Stimulated activated CD4-positive, alpha-beta T cell treated with anti-CD3 and anti-CD28 coated beads, Interleukin-12 subunit alpha, Interleukin-12 subunit beta, amount 100 ng/mL, for 24 hours (primary cell): Measurements from ENCODE around the gene GLCE.
"Not testable (repeated sequence)": the region's sequence is repeated elsewhere in the genome, so short reads cannot be mapped to it uniquely, and the experiment has no call there.

ENCODE experiments used
- DNase-seq, 2 experiments: peaks; one replicate each; pipeline ENCODE4 v3.0.0-alpha.2; 2020; ENCODE audit warnings: low read depth in 2 of 2

Gene GLCE

DNA sequence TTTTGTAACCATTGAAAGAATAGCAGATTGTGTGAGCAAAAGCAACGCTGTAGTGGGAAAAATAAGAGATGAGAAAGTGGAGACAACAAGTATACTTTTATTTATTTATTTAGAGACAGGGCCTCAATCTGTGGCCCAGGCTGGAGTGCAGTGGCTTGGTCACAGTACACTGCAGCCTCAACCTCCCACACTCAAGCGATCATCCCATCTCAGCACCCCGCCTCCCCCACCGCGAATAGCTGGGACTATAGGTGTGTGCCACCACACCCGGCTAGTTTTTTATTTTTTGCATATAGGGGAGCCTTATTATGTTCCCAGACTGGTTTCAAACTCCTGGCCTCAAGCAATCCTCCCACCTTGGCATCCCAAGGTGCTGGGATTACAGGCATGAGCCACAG, 1.6 kb upstream of the GLCE start:
- DNase-seq = no peak

DNA sequence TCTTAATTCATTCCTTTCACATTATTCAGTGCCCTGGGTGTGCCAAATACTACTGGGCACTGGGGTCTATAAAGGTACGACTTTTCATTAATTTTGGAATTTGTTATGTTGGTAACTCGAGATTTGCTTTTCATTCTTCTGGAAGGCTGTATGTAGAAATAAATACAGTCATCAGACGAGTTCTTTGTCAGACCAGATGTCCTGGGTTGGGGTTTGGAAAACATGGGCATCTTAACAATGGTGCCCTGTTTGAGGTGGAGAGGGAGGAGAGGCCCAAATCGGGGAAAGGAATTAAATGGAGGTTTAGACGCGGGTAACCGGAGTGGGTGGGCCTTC, 662 bp upstream of the GLCE start:
- DNase-seq = no peak

DNA sequence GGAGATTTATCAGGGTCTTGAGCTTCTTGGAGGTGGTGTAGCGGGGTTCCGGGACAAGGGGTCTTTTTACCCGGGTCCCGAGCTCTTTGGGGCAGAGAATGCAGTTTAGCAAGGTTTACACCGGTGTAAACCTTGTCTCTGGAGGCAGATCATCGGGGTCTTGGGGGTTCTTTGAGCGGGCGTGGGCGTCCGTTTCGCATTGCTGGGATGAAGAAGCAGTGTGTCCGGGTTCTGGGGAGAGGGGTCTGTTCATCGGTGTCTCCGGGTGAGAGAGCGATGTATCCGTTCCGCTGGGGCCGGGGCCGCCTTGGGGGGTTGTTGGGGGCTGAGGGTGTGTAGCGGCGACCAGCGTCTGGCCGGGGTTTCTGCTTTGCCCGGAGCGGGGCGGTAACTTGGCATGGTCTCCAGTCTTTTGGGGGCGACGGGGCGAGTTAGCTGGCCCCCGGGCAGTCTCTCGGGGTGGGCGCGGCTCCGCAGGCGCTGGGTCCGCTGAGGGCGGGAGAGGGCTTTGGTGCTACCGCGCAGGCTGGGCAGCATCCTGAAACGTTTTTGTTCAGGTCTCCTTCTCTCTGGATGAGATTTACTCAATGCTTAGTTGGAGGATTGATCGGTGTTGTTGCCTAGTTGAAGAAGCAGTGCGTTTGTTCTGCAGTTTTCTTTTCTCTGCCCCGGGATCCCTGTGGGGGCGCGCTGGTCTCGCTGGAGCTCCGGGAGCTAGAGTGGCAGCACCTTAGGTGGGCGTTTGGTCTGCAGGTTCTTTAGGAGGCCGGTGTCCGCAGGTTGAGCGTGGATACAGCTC, 843 bp downstream of the GLCE start:
- peak in 1 of 2 experiments; percentile 13 for DNase-seq

DNA sequence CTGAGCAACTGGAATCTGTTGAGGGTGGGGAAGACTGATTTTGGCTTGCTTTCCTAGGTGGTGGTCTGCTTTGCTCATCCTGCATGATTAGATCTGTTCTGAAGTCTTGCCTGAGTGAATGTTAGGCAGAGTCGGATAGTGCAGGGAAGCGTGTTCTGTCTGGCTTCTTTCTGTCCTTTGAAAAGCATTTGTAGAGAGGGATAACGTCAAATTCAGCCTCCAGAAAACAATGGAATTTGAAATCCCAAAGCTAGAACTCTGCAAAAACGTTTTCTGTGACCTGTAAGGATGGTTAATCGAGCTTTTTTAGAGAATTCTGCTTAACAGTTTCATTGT, 1.4 kb downstream of the GLCE start:
- no peak for DNase-seq

DNA sequence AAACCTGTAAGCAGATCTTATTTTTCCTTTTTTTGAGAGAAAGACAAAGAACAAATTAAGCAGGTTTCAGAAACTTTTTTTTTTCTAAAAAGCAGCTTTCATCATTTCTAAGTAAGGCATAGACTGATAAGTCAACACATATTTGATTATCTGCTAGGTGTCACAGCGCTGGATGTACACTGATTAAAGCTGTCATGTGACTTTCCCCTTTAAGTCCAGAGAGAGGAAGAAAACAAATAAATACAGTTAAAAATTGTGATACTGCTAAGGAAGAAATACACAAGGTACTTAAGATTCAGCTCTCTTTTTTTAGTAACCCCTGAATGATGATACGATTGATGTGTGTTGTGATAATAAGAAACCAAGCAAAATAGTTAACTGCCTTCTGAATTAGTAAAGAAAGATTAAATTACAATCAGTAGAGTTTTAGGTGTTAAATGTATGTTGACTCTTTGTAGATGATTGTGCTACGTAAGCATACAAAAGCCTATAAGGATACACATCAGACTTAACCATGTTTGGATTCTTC, 2.8 kb downstream of the GLCE start:
- DNase-seq = no peak

DNA sequence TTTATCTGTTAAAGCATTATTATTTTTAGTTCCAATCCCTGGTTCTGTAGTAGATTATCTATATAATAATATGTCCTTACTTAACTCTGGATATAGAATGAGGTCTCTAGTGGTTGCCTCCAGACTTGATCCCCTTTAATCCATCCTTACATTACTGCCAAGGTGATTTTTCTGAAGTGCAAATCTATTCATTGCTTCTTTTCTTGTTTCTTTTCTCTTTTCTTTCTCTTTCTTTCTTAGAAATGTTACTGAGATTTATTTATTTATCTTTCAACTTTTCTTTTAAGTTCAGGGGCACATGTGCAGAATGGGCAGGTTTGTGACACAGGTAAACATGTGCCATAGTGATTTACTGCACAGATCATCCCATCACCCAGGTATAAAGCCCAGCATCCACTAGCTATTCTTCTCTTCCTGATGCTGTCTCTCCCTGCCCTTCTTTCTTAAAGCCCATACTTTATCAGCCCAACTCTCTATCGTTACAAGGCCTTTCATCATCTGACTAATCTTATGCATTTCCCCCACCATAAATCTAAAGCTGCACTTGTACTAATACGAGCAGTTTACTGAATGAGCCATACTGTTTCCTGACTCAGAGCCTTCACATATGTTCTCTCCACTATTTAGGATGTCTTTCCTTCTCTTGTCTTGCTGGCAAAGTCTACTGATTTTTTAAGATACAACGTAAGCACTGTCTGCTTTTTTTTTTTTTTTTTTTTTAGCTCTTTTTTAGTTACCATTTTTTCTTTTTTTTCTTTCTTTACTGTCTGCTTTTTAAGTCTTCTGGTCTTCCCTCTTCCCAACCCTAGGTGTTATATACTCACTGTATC, 4.6 kb downstream of the GLCE start:
- DNase-seq = no peak

DNA sequence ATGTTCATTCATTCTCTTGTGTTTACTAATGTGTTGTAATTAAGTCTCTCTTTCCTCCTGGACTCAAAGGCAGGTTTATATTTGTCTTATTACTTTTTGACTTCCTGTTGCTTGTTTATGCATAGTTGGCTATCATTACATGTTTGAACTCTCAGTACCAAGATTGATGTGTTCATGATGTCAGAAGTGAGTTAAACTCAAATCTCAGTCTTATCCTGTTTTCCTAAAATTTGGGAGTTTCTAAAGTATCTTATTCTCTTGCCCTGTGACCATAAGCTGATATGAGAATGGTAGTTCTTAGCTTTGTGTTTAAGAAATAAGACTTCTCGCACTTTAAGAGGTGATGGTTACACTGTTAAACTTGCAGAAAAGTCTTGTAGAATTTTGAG, 5.2 kb downstream of the GLCE start:
- DNase-seq = no peak

DNA sequence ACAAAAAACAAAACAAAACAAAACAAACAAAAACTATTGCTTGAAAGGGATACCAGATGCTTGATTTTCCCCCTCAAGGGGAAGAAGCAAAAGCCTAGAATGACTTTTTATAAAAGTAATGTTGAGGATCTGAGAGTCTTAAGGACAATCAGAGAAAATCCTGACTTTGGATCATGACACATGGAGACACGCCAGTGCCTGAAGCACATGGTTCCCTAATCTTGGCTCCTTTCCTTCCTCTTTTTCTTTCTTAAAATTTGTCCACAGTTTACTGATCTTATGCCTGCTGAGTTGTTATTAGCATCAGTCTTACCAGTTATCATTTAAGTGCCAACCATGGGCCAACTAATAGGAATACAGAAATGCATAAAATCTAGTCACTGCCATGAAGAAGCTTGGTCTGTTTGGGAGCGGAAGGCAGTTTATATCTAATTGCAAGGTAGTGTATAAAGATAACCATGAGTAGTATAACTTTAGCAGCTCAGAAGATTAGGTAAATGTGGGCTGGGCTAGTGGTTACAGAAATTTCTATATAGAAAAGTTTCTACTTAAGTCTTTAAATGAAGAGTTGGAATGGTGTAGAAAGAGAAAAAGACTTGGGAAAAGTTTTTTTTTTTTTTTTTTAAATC, 6.9 kb downstream of the GLCE start:
- DNase-seq = no peak

GRCh38 chr15:69168361-69168760, 7.9 kb downstream of the GLCE start:
- not testable (repeated sequence) for DNase-seq

GRCh38 chr15:69169540-69169939, 9.1 kb downstream of the GLCE start:
- DNase-seq = not testable (repeated sequence)

DNA sequence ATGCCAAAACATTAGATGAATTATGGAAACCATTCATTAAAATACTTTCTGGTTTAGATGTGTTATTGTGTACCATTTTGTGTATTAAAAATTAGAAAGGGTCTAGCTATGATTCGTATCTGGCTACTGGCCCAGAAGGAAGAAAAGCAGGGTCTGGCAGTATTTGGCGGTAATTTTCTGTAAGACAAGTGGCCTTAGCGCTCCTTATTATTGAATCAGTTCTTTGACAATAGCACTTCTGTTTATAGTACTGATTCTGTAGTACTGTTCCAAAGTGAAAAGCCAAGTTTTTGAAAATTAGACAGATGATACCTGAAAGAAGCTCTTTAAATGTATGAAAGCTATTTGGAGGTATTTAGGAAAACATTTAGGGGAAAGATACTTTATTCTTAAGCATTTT, 10.2 kb downstream of the GLCE start:
- DNase-seq = no peak

- DNase-seq = no peak
Measured at GRCh38 chr15:69172847-69173246, 12.4 kb downstream of the GLCE start.

- DNase-seq = no peak
Measured at GRCh38 chr15:69175536-69175935, 15.1 kb downstream of the GLCE start.

DNA sequence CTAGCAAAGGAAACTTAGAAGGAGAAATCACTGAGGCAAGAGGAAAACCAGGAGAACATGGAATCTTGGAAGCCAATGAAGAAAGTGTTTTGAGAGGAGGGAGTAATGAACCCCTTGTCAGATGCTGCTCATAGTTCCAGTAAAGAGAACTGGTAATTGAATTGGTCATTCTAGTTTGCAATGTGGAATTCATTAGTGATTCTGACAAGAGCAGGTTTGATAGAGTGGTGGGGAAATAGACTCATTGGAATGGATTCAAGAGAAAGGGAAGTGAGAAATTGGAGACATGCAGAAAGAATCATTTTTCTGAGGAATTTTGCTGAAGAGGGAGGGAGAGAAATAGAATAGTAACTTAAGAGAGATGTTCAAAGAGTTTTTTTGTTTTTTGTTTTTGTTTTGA, 21.0 kb downstream of the GLCE start:
- DNase-seq = no peak

DNA sequence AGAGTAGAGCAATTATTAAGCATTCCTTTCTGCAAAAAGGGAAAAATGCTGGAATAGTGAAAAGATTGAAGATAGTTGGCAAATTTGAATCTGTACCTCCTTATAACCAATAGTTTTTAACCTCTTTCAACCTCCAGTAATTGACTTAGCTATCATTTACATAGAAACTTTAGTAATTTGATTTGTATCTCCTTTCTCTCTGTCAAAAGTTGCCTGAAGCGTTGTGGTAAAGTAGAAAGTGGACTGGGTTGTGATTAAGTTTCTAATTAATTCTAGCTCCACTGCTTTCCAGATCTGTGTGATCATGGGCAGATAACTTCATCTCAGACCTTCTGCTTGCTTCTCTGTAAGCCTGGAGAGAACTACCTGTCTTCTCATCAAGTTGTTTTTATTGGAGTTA, 24.8 kb downstream of the GLCE start:
- no peak for DNase-seq

DNA sequence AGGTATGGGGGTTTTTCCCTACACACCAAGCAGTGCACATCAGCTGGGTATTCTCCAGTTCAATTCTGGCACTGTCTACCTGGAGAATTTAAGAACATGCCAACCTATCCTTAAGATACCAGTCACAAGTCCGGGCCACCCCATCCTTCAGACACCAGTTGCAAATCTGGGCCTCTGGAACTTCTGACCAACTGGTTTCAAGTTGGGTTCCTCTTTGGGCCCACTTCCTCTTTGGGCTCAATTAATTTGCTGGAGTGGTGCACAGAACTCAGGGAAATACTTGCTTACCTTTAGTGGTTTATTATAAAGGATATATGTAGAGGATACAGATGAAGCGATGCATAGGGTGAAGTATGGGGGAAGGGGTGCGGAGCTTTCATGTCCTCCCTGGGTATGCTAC, 25.3 kb downstream of the GLCE start:
- DNase-seq = no peak

DNA sequence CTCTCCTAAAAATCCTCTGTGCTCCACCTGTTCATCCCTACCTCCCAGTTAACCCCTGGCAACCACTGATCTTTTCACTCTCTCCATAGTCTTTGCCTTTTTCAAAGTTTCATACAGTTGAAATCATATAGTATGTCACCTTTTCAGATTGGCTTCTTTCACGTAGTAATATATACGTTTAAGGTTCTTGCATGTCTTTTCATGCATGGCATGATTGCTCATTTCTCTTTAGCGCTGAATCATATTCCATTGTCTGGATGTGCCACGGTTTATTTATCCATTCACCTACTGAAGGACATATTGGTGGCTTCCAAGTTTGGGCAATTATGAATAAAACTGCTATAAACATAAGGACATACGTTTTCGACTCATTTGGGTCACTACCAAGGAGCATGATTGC, 28.7 kb downstream of the GLCE start:
- DNase-seq = no peak

DNA sequence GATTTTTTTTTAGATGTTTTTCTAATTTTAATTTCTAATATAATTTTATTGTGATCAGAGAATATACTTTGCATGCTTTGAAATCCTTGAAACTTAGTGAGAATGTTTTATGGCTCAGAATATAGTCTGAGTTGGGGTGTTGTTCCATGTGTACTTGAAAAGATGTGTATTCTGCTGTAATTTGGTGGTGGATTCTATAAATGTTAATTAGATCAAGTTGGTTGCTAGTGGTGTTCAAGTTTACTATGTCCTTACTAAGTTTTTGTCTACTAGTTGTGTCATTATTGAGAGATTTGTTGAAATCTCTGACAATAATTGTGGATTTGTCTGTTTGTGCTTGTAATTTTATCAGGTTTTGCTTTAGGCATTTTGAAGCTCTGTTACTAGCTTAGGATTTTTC, 29.7 kb downstream of the GLCE start:
- no peak for DNase-seq

GRCh38 chr15:69190504-69190903, 30.1 kb downstream of the GLCE start:
- no peak for DNase-seq

DNA sequence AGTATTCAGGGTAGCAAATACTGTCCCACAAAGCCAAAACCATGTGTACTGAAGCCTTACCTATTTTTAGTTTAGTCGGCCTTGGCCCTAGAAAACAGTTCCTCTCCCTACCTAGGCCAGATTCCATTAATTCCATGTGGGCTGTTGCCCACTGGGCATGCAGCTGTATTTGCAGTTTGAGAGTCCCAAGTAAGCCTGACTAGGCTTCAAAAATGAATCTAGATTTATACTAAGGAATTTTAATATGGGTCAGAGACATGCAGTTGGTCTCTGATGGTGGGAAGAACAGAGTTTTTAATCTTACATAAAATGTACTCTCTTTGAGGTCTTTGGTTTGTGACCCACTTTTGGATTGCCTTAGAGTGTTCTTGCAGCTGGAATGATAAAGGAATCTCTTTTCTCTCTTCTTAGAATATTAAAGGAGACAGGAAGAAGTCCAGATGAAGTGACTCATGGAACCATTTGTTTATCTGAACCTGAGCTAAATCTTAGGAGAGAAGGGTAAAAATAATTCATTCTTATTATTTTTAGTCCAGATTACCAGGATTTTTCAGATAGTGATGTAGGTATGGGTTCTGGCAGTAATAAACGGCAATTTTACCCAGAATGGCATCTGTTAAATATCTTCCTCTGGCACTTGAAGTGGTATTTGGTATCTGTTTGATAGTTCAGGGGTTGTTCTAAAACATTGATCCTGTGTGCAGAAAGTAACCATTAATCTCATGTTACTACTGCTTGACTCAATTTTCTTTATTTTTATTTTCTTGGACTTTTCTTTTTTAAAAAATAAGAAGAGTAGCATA, 33.8 kb downstream of the GLCE start:
- no peak for DNase-seq

- DNase-seq = no peak
Measured at GRCh38 chr15:69194854-69195253, 34.4 kb downstream of the GLCE start.
